NB4 (cell line): ENCODE data around the gene PPY.

Source experiments
- DNase-seq: peaks from one replicate; pipeline ENCODE4 v3.0.0; 2010; ENCODE audit warnings: low read depth
- H3K4me3 ChIP-seq: one replicate; pipeline ENCODE4 v1.5.1; 2011; ENCODE audit warnings: mild to moderate bottlenecking, low read depth, low read length, moderate library complexity
- MYC ChIP-seq: IDR thresholded peaks from 2 replicates; pipeline ENCODE4 v1.6.1; 2011; ENCODE audit warnings: low read depth, low read length
- POLR2A ChIP-seq: IDR thresholded peaks from 2 replicates; pipeline ENCODE4 v1.6.1; 2011; ENCODE audit warnings: mild to moderate bottlenecking; ENCODE audit not compliant: insufficient read length; ENCODE audit errors: extremely low read depth
- TF ChIP-seq, protein P1 (sequence below): IDR thresholded peaks from one replicate; pipeline ENCODE4 v1.5.1; 2012; ENCODE audit warnings: low read depth, low read length
- TF ChIP-seq, protein P2 (sequence below): IDR thresholded peaks from 2 replicates; pipeline ENCODE4 v1.6.1; 2011; ENCODE audit warnings: low read depth, low read length

Gene PPY

DNA sequence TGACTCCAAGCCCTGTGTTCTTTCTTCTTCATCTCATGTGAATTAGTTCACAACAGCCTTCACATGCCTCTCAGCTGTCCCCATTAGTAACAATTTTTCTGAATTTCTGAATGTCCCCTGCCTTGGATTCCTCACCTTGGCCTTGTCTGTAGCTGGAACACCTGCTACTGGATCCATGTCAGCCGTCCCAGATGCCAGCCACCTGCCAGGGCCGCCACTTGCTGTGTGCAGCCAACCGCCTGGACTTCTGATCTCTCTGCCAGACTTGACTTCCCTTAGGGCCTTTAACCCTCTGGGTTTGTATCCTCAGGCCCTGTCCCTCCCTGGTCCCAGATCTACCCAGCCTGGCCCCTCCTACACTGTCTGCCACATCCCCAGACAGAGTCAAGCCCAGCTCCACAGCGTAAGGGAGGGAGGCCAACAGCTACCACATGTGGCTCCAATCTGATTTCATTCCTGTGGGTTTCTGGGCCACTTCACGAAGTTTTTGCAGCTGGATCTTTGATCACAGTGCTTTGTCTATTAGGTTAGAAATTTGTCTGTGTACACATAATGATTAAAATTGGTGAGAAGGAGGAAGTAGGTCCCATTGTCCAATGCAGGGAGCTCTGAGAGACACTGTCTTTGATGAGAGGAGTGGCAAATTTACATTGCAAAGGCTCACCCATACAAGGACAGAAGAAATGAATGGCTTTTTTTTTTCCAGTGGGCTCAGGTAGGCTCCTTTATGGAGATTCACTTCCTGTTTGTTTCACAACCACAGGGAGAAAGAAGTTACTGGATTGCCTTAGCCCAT lies 50.2 kb downstream of the PPY start:
- TF ChIP-seq, protein P1, sequence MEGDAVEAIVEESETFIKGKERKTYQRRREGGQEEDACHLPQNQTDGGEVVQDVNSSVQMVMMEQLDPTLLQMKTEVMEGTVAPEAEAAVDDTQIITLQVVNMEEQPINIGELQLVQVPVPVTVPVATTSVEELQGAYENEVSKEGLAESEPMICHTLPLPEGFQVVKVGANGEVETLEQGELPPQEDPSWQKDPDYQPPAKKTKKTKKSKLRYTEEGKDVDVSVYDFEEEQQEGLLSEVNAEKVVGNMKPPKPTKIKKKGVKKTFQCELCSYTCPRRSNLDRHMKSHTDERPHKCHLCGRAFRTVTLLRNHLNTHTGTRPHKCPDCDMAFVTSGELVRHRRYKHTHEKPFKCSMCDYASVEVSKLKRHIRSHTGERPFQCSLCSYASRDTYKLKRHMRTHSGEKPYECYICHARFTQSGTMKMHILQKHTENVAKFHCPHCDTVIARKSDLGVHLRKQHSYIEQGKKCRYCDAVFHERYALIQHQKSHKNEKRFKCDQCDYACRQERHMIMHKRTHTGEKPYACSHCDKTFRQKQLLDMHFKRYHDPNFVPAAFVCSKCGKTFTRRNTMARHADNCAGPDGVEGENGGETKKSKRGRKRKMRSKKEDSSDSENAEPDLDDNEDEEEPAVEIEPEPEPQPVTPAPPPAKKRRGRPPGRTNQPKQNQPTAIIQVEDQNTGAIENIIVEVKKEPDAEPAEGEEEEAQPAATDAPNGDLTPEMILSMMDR: no peak
- TF ChIP-seq, protein P2, sequence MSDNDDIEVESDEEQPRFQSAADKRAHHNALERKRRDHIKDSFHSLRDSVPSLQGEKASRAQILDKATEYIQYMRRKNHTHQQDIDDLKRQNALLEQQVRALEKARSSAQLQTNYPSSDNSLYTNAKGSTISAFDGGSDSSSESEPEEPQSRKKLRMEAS: no peak
- no peak for TF ChIP-seq MYC
- TF ChIP-seq POLR2A: no peak
- no peak overlapping the region for H3K4me3 ChIP-seq
- no peak for DNase-seq
